ENCODE results near the gene NUP98.
A peak's percentile ranks its signal among the peaks of the same experiment; 100 is the strongest.

Gene NUP98

GRCh38 chr11:3797329-3798090, at the start of gene NUP98:
TSS of gene NUP98 (minus strand) at chr11:3797554. CDS start at chr11:3782117, 15,437 bp downstream.
- no peak for TF ChIP-seq CTCF (IDR thresholded peaks at IDR 0.05; ENCODE audit: borderline replicate concordance, insufficient read depth, low read depth, low read length)
- H3K4me3 ChIP-seq (ENCODE audit: low read depth, low read length), result peak within 1 kb of the TSS; percentile 99

DNA sequence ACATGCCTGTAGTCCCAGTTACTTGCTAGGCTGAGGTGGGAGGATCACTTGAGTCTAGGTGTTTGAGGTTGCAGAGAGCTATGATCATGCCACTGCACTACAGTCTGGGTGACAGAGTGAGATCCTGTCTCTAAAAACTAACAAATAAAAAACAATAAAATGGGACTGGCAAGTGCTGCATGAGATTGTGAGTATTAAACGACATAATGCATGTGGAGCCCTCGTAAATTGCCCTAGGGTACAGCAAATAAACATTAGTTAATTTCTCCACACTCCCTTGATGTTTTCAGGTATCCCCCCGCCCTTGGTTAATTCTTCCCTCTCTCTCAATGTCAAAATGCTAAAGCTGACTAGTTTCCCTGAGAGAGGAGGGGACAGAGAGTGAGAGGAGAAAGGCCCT, 48.3 kb upstream of the NUP98 start:
- no peak overlapping the region for H3K4me3 ChIP-seq (ENCODE audit: low read depth, low read length)
- no peak for TF ChIP-seq CTCF (IDR thresholded peaks at IDR 0.05; ENCODE audit: borderline replicate concordance, insufficient read depth, low read depth, low read length)

DNA sequence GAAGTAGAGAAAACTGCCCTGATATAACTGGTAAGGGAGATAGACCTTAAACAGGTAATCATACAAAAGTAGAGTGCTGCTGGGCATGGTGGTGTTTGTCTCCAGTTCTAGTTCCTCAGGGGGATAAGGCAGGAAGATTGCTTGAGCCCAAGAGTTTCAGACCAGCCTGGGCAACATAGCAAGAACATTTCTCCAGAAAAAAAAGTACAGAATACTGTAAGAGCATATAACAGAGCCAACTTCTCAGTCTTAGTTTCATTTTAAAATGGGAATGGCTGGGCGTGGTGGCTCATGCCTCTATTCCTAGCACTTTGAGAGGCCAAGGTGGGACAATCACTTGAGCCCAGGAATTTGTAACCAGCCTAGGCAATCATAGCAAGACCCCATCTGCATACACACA, 47.9 kb upstream of the NUP98 start:
- no peak for TF ChIP-seq CTCF (IDR thresholded peaks at IDR 0.05; ENCODE audit: borderline replicate concordance, insufficient read depth, low read depth, low read length)
- no peak overlapping the region for H3K4me3 ChIP-seq (ENCODE audit: low read depth, low read length)

DNA sequence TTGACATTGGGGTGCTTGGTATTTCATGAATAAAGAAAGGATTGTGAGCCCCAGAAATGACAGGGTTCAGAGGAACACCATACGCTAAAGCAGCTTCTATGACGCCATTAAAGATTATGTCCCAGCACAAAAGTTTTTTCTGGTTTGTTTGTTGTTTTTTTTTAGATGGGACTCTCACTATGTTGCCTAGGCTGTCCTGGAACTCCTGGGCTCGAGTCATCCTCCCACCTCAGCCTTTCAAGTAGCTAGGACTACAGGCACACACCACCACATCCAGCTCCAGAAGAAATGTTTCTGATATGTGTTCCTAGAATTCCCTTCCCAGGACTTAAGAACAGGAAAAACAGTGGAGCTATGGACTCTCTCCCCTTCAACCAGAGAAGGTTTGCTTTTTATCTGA, 46.0 kb upstream of the NUP98 start:
- no peak overlapping the region for H3K4me3 ChIP-seq (ENCODE audit: low read depth, low read length)
- no peak for TF ChIP-seq CTCF (IDR thresholded peaks at IDR 0.05; ENCODE audit: borderline replicate concordance, insufficient read depth, low read depth, low read length)

DNA sequence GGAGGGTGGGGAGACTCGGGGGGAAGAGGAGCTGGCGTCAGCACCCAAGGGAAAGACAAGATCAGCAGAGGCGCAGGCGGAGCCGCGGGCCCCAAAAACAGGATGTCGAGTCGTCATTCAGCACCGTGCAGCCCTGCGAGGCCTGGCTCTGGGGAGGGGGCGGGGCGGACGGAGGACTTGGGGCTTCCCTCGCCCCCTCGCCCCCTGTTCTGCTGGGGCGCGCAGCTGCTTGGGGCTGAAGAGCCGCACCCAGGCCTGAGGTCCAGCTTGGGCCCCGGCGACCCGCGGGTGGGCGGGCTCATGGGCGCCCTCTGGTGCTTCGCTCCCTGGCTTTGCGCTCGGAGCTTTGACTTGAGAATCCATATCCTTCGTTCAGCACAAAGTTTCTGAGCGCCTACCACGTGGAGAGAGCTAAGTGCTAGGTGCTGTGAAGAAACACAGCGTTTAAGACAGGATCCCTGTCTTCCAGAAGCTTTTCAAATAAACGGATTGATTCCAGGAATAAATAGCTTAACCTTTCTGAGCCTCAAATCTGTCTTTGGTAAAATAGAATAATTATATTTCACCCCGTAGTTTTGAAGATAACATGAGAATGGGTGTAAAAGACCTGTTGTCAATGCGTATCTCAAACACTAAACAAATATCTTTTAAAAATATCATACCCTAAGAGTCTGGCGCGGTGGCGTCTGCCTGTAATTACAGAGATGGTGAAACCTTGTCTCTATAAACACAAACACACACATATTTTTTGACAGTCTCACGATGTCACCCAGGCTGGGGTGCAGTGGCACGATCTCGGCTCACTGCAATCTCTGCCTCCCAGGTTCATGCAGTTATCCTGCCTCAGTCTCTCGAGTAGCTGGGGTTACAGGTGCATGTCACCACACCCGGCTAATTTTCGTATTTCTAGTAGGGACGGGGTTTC, 44.3 kb upstream of the NUP98 start:
- peak; percentile 86 for TF ChIP-seq CTCF (IDR thresholded peaks at IDR 0.05; ENCODE audit: borderline replicate concordance, insufficient read depth, low read depth, low read length)
- peak overlapping the region; percentile 61 for H3K4me3 ChIP-seq (ENCODE audit: low read depth, low read length)

GRCh38 chr11:3840870-3841425, 43.6 kb upstream of the NUP98 start, which contains the start of gene RHOG:
TSS of gene RHOG (minus strand) at chr11:3840959. CDS start at chr11:3828138, 12,821 bp downstream.
- H3K4me3 ChIP-seq (ENCODE audit: low read depth, low read length), result peak within 1 kb of the TSS; percentile 61
- no peak for TF ChIP-seq CTCF (IDR thresholded peaks at IDR 0.05; ENCODE audit: borderline replicate concordance, insufficient read depth, low read depth, low read length)

Measured in GM12875 (cell line).